Measurements from ENCODE around the gene SPTAN1.
"Not testable (repeated sequence)": the region's sequence is repeated elsewhere in the genome, so short reads cannot be mapped to it uniquely, and the experiment has no call there.

The SPTAN1 gene

DNA sequence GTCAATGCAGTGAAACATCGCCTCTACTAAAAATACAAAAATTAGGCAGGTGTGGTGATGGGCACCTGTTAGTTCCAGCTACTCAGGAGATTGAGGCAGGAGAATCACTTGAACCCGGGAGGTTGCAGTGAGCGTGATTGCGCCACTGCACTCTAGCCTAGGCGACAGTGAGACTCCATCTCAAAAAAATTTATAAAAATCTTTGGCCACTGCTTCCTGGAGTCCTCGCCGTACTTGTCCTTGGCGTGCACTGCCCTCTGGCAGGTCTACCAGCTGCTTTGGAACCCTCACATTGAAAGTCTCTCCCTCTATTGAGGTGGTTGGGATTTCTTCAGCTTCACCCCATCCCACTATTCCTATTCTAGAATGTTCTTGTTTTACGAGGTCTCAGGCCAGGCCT, 79.2 kb downstream of the SPTAN1 start:
- in situ Hi-C loops (cut with MboI; ENCODE audit: low sequenced_read_pairs): no loop called here

DNA sequence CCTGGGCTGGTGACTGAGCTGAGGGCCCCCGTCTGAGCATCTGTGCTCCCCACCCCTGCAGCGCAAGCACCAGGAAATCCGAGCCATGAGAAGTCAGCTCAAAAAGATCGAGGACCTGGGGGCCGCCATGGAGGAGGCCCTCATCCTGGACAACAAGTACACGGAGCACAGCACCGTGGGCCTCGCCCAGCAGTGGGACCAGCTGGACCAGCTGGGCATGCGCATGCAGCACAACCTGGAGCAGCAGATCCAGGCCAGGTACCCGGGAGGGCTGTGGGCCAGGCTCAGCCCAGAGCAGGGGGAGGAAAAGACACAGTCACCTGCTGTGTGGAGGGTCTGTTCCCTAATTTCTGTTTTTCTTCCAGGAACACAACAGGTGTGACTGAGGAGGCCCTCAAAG, 79.7 kb downstream of the SPTAN1 start:
- in situ Hi-C loops (cut with MboI; ENCODE audit: low sequenced_read_pairs): no loop called here

DNA sequence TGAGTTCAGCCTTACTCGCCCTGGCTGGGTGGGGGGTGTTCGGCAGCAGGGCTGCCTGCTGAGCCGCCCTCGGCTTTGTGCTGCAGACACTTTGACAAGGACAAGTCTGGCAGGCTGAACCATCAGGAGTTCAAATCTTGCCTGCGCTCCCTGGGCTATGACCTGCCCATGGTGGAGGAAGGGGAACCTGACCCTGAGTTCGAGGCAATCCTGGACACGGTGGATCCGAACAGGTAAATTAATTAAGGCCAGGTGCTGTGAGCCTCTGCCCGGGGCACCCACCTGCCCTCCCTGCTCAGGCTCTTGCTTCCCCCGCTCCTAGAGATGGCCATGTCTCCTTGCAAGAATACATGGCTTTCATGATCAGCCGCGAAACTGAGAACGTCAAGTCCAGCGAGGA, 80.1 kb downstream of the SPTAN1 start:
- in situ Hi-C loops (cut with MboI; ENCODE audit: low sequenced_read_pairs): no loop called here

DNA sequence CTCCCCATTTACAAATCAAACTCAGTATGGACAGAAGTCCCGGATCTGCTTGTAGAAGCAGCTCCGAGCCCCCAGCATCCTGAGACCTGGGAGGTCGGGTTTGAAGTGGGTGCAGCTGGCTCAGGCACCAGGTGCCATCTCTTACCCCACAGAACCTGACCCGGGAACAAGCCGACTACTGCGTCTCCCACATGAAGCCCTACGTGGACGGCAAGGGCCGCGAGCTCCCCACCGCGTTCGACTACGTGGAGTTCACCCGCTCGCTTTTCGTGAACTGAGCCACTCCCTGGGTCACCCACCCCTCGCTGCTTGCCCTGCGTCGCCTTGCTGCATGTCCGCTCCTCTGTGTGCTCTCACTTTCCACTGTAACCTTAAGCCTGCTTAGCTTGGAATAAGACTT, 80.7 kb downstream of the SPTAN1 start:
- in situ Hi-C loops (cut with MboI; ENCODE audit: low sequenced_read_pairs): no loop called here

DNA sequence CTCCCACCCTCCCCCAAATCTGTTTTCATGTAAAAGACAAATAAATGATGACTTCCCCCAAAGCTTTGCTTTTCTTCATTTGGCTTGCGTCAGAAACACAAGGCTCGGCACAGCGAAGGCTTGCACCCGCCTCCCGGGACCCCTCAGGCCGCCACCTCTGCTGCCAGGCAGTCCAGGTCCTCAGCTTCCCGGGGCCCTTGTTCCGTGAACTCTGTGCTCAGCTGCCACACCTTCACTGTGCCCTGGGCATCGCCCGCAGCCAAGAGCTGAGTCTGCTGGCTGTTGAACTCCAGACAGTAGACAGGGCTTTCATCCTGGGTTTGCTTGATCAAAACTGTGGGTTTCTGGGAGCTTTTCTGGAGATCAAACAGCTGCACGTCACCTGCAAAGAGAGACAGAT, 81.2 kb downstream of the SPTAN1 start:
- in situ Hi-C loops (cut with MboI; ENCODE audit: low sequenced_read_pairs): no loop called here

DNA sequence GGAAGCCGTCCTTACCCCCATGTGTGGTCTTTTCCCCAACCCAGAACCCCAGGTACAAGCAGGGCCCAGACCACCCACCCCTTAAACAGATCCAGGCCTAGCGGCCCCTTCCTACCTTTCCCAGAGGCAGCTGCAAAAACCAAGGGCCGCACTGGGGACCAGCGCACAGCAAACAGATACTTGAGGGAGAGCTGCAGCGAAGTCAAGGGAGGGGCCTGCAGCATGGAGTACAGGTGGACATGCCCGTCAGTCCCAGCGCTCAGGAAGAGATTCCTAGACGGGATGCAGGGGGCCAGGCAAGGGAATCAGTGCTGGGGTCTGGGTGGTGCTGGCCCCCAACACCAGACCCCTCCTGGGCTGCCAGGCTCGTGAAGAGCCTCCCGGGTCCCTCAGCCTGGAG, 81.7 kb downstream of the SPTAN1 start:
- in situ Hi-C loops (cut with MboI; ENCODE audit: low sequenced_read_pairs): no loop called here

DNA sequence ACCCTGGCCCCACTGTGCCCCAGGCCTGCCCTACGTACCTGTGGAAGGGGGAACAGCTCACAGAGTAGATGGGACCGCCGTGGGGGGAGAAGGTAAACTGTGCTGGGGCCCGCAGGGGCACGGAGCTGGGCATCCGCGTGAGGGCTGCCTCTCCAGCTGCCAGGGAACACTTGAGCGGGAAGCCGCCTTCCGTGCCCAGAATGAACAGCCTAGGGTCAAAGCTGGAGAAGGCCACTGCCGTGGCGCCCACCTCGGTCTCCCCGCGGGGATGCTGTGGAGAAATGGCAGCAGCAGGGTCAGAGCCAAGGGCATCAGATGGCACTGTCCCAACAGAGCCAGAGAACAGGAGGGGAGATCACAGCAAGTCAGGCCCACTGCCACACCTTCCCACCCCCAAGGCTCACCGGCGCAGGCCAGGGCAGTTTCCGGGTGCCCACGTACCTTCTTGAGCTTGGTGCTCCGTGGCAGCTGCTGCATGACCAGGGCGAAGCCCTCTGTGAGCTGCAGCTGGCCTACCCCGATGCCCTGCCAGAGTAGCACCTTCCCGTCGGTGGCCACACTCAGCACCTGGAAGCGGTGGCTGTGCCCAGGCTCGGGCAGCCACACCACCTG, 82.4 kb downstream of the SPTAN1 start:
- in situ Hi-C loops (cut with MboI; ENCODE audit: low sequenced_read_pairs): no loop called here

DNA sequence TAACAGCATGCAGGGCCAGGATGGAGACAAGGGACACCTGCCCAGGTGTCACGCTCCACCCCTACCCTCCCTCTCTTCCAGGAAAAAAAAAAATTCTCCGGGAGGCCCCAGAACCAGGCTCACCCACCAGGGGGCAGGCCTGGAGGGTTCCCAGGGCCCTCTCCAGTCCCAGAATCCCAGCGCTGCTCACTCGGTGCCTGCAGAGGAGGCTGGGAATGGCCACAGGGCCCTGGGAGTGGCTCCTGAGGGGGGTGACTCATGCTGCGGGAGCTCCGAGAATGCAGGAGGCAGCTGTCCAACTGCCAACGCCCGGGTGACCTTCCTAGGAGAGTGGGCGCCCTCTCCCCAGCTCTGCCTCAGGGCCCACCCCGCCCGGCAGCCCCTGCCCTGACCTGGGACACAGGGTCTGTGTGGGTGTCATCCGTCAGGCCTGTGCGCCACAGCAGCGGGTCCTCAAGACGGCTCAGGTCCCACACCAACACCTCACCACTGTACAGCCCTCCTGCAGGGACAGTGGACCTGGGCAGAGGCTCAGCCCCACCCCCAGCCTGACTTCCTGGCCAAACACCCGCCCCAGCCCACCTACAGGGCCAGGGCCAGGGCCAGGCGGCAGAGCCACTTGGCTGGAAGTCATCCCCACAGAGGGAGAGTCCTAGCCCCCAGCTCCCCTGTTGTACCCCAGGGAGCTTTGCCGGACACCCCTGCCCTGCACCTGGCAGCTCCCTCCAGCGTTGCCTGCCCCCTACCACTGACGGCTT, 83.1 kb downstream of the SPTAN1 start:
- in situ Hi-C loops (cut with MboI; ENCODE audit: low sequenced_read_pairs): no loop called here

DNA sequence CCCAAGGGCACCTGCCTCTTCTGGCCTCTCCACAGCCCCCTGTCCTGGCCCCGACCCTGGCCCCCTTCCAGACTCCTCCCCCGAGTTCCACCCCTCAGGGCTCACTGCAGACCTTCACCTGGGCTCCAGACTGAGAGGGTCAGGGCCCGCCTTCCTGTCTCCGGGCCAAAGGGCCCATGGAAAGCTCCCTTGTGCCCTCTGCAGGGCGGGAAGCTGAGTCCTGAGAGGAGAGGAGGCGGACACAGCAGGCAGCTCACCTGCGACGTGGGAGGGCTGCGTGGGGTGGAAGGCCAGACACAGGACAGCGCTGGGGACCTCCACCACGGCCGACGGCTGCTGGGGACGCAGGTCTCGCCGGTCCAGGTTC, 83.6 kb downstream of the SPTAN1 start:
- in situ Hi-C loops (cut with MboI; ENCODE audit: low sequenced_read_pairs): no loop called here

DNA sequence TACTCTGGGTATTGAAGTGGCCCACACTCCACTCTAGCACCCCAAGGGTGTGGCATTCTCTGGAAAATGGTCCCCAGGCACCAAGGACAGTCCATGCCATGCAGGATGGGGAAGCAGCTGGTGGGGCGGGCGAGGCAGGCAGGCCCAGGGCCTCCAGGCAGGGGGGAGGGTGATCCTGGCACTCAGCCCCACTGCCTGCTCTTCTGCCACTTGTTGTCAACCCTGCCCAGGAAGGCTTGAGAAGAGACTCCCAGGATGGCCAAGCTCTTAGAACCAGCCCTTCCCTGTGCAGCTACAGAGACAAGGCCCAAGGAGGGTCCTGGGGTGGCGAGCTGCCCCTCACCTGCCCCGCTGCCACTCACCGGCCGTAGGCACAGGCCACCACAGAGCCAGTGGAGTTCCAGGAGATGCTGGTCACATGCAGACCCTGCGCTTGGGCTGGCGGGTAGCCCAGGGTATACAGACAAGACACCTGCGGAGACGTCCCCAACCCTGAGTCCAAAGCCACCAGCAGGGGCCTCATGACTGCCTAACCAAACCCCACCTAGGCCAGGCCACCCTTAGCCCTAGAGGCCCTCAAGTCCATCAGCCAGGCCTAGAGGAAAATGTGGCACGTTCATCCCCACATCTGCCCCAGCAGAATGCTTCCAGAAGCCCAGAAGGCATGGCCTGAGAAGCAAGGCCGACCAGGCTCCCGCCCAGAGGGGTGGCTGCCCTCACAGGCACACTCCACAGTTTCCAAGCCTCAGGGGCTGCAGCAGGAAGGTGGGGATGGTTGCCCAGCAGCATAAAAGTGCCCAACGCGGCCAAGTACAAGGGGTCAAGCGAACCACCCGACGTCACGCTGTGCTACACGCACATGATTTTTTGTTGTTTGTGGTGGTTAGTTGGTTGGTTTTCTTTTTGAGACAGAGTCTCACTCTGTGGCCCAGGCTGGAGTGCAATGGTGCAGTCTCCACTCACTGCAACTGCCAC, 84.5 kb downstream of the SPTAN1 start:
- in situ Hi-C loops (cut with MboI; ENCODE audit: low sequenced_read_pairs): no loop called here

DNA sequence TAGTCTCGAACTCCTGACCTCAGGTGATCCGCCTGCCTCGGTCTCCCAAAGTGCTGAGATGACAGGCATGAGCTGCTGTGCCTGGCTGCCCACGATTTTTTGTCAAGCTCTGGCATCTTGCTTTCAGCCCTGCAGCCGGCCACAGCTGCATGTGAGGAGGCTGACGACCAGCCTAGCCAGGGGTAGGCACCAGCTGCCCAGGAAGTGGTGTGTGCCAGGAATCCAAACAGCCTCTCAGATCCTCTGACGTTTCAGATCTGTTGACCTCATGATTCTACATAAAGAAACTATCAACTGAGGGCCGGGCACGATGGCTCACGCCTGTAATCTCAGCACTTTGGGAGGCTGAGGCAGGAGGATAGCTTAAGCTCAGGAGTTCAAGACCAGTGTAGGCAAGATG, 85.3 kb downstream of the SPTAN1 start:
- in situ Hi-C loops (cut with MboI; ENCODE audit: low sequenced_read_pairs): no loop called here

DNA sequence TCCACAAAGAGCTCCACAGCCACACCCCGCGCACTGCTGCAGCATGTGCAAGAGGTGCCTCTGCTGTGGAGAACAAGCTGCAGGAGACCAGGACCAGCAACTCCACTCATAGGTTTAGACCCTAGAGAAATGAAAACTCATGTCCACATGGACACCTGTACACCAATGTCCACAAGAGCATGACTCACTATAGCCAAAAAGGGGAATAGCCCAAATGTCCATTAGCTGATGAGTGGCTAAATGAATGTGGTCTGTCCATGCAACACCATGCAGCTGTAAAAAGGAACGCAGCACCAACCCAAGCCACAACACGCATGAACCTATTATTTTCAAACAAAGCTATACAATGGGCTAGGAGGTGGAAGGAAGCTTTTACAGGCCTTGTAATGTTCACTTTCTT, 86.2 kb downstream of the SPTAN1 start:
- in situ Hi-C loops (cut with MboI; ENCODE audit: low sequenced_read_pairs): no loop called here

DNA sequence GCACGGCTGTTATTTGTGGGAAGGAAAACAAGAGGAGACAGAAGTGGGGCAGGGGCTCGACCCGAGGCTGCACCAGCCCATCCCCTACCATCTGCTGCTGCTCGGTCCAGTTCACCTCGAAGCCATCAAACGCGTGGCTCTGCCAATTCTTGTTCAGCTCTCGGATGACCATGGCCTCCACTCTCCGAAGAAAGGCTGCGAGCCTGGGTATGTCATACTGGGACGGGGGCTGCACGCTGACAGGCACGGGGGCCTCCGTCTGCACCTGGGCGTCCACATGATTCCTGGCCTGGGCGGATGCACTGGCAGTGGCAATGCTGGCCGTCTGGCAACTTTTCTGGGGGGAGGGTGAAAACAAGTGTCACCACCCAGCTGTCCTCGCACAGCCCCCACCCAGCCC, 88.2 kb downstream of the SPTAN1 start:
- in situ Hi-C loops (cut with MboI; ENCODE audit: low sequenced_read_pairs): no loop called here

DNA sequence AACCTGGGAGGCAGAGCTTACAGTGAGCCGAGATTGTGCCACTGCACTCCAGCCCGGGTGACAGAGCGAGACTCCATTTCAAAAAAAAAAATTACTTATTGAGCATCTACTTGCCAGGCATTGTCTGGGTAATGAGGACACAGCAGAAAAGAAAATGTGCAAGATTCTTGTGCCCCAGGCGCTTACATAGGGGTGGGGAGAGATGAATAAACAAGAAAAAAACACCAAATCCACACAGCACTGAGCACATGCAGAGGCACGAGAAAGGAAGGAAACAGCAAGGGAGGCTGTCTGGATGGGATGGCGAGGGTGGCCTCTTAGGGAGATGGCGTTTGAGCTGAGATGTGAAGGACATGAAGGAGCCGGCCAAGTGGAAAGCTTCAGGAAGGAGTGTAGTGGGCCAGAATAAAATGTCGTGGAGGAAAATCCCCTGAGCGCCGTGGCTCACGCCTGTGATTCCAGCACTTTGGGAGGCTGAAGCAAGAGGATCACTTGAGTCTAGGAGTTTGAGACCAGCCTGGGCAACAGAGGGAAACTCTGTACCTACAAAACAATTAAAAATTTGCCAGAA, 90.4 kb downstream of the SPTAN1 start:
- in situ Hi-C loops (cut with MboI; ENCODE audit: low sequenced_read_pairs): no loop called here

DNA sequence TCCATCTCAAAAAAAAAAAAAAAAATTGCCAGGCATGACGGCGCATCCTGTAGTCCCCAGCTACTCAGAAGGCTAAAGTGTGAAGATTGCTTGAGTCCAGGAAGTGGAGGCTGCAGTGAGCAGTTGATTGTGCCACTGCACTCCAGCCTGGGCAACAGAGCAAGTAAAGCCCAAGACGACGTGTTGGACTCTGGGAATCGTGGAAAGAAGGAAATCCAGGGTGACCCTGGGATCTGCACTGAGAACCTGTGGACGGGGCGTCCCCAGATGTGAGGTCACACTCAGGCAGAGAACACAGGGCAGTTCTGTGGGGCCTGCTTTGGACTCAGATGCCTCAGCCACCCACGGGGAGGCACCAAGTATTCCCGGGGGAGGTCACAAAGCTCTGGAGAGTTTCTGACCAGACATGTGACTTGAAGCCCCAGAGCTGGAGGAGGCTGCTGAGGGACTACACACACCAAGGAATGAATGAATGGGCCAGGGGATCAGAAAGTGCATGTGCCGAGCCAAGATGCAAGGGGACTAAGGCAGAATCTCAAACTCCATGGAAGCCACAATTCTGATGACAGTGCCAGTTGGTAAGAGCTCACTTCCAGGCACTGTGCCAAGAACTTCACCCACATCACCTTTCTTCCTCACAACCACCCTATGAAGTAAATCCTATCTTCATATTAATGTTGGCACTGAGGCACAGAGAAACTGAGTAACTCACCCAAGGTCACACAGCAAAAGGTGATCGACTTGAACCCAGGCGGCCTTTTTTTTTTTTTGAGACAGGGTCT, 91.3 kb downstream of the SPTAN1 start:
- in situ Hi-C loops (cut with MboI; ENCODE audit: low sequenced_read_pairs): no loop called here

DNA sequence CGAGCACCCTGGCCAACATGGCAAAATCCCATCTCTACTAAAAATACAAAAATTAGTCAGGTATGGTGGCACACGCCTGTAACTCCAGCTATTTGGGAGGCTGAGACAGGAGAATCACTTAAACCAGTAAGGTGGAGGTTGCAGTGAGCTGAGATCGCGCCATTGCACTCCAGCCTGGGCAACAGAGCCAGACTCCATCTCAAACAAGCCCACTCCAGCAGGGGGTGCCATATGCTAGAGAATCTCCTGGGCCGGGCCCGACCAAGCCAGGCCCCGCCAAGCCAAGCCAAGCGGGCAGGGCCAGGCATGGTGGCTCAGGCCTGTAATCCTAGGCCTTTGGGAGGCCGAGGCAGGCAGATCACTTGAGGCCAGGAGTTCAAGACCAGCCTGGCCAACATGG, 95.8 kb downstream of the SPTAN1 start:
- in situ Hi-C loops (cut with MboI; ENCODE audit: low sequenced_read_pairs): not testable (repeated sequence)

DNA sequence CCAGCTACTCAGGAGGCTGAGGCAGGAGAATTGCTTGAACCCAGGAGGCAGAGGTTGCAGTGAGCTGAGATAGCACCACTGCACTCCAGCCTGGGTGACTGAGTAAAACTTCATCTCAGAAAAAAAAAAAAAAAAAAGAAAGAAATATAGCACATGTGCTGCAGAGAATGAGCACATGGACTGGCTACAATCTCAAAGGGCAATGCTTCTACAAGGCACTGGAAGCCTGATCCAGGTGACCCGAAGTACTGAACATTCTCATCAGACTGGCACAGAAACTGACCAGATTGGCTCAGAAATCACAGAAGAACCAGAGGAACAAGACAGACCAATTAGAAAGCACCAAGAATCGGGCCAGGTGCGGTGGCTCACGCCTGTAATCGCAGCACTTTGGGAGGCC, 99.4 kb downstream of the SPTAN1 start:
- in situ Hi-C loops (cut with MboI; ENCODE audit: low sequenced_read_pairs): no loop called here

DNA sequence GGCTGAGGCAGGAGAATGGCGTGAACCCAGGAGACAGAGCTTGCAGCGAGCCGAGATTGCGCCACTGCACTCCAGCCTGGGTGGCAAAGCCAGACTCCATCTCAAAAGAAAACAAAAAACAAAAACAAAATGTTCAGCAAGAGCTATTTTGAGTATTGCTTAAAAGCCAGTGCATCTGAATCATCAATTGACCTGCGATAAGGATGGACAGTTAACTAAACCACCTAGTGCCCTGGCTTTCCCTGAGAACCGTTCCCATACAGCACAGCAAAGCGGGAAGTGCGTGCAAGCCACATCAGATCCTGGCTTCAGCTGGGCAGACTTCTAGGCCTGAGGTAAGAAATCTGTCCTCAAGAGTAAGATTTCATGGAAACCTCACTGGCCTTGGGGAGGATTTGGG, 101.5 kb downstream of the SPTAN1 start:
- in situ Hi-C loops (cut with MboI; ENCODE audit: low sequenced_read_pairs): no loop called here

DNA sequence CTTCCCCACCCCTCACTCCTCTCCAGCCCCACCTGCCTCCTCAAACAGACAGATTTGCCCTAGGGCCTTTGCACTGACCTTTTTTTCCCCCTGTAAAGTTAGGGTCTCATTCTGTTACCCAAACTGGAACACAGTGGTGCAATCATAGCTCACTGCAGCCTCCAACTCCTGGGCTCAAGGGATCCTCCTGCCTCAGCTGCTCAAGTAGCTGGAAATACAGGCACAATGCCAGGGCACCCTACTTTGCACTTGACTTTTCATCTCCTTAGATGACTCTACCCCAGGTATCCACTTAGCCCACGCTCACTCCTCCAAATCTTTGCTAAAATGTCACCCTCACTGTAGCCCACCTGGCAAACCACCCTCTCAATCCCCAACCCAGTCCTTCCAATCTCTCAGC, 102.1 kb downstream of the SPTAN1 start:
- in situ Hi-C loops (cut with MboI; ENCODE audit: low sequenced_read_pairs): no loop called here

DNA sequence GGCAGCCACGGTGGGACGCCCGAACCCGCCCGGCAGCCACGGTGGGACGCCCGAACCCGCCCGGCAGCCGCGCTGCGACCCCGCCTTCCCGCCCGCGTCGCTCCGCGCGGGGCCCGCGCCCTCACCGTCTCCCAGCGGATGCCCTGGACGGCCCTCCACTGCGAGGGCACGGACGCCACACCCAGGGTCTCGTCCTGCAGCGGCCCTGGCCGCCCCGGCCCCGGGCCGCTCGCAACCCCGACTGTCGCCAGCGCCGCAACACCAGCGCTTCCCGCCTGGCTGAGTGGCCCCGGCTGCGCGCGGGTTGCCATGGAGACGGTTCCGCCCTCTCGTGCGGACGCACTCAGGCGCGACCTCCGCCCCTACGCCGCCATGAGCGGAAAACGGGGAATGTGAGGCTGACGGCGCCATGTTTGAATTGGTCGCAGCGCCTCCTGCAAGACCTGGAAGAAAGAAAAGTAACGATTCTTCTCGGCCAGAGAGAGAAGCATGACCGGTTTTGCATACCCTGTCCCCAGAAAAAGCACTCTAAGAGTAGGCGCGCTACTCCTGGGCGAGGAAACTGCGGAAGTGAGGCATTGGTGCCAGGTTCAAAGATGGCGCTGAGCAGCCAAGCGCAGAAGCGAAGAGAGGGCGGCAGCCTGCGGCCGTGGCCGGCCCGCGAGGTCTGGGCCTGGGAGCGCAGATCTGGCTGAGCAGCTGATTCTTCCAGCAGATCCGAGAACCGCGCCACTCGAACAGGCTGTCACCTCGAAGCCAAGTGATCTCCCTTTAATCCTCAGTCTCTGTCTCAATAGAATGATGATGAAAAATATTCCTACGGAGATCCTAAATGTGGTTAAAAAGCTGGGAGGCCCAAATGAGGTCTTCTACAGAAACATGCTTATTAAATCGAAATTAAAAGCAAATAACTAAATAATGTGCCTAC, 104.3 kb downstream of the SPTAN1 start, which contains the start of gene DYNC2I2:
Gene DYNC2I2 (minus strand): TSS at position 432 of the 928 bp plus-strand sequence. CDS start 121 bp downstream, at position 311.
- in situ Hi-C loops (cut with MboI; ENCODE audit: low sequenced_read_pairs): no loop called here
